GM23338 (cell line): Measurements from ENCODE around the gene ARHGEF40. TPM values are rescaled to one million over a fixed set of nuclear protein-coding genes. Genes with fewer than 3 reads are reported as not detected.

Experiments
- ATAC-seq: fragments of 200-7000 bp; cut with Tn5 transposase; 3 replicates; pipeline ENCODE4 v1.9.1; 2020
- DNase-seq: peaks from one replicate; pipeline ENCODE4 v3.0.0-alpha.2; 2015; ENCODE audit warnings: low spot score
- H2AFZ ChIP-seq: fragments of 200-600 bp; sonication (generic); 2 replicates; pipeline ENCODE4 v1.8.0; 2016; ENCODE audit warnings: antibody characterized with exemption, mild to moderate bottlenecking, moderate library complexity
- H3F3A ChIP-seq: fragments of 200-600 bp; sonication (generic); replicated peaks from 2 replicates; pipeline ENCODE4 v1.8.0; 2017; ENCODE audit warnings: antibody characterized with exemption, mixed run types, low read depth
- H3K27ac ChIP-seq: fragments of 200-600 bp; sonication (generic); 2 replicates; pipeline ENCODE4 v1.6.1; 2016; ENCODE audit warnings: low read depth
- H3K27me3 ChIP-seq: fragments of 200-600 bp; sonication (generic); 2 replicates; pipeline ENCODE4 v1.8.0; 2016; ENCODE audit warnings: mild to moderate bottlenecking, mixed run types, moderate library complexity; ENCODE audit not compliant: insufficient read depth
- H3K36me3 ChIP-seq: fragments of 200-600 bp; sonication (generic); 2 replicates; pipeline ENCODE4 v1.8.0; 2016; ENCODE audit warnings: mild to moderate bottlenecking; ENCODE audit not compliant: insufficient read depth
- H3K4me1 ChIP-seq: fragments of 200-600 bp; sonication (generic); 2 replicates; pipeline ENCODE4 v1.8.0; 2016; ENCODE audit warnings: mild to moderate bottlenecking, moderate library complexity; ENCODE audit not compliant: insufficient read depth
- H3K4me2 ChIP-seq: fragments of 200-600 bp; sonication (generic); 2 replicates; pipeline ENCODE4 v1.7.1; 2017; ENCODE audit warnings: mixed run types
- H3K4me3 ChIP-seq: fragments of 200-600 bp; sonication (generic); 2 replicates; pipeline ENCODE4 v1.6.1; 2016; ENCODE audit warnings: mixed run types
- H3K79me2 ChIP-seq: fragments of 200-600 bp; sonication (generic); replicated peaks from 2 replicates; pipeline ENCODE4 v1.8.0; 2017; ENCODE audit warnings: mild to moderate bottlenecking; ENCODE audit not compliant: insufficient read depth
- H3K9me2 ChIP-seq: fragments of 200-600 bp; sonication (generic); 2 replicates; pipeline ENCODE4 v1.8.0; 2017; ENCODE audit not compliant: insufficient read depth
- H4K20me1 ChIP-seq: fragments of 200-600 bp; sonication (generic); replicated peaks from 2 replicates; pipeline ENCODE4 v1.8.0; 2017; ENCODE audit warnings: mild to moderate bottlenecking; ENCODE audit not compliant: insufficient read depth
- H3K27ac Mint-ChIP-seq: 2 replicates; pipeline ENCODE4 v1.8.0; 2020; ENCODE audit warnings: inconsistent platforms, mild to moderate bottlenecking, moderate library complexity, mixed read lengths
- H3K27me3 Mint-ChIP-seq: 3 replicates; pipeline ENCODE4 v1.8.0; 2022; ENCODE audit warnings: low read depth, mild to moderate bottlenecking, moderate library complexity, mixed read lengths, inconsistent platforms; ENCODE audit not compliant: insufficient read depth, poor library complexity
- H3K36me3 Mint-ChIP-seq: 3 replicates; pipeline ENCODE4 v1.8.0; 2021; ENCODE audit warnings: low read depth, mild to moderate bottlenecking, inconsistent platforms, moderate library complexity, mixed read lengths
- H3K4me1 Mint-ChIP-seq: 3 replicates; pipeline ENCODE4 v1.8.0; 2020; ENCODE audit warnings: mild to moderate bottlenecking, inconsistent platforms, mixed read lengths
- H3K4me3 Mint-ChIP-seq: 3 replicates; pipeline ENCODE4 v1.8.0; 2021; ENCODE audit warnings: moderate library complexity, mild to moderate bottlenecking, inconsistent platforms, mixed read lengths
- H3K9me3 Mint-ChIP-seq: 3 replicates; pipeline ENCODE4 v1.8.0; 2020; ENCODE audit warnings: moderate library complexity, mild to moderate bottlenecking, inconsistent platforms, mixed read lengths
- CREB1 ChIP-seq: fragments of 250-450 bp; sonication (Bioruptor Pico); IDR thresholded peaks from 2 replicates; pipeline ENCODE4 v1.5.0; 2020; ENCODE audit warnings: low read depth, mild to moderate bottlenecking, moderate library complexity
- EZH2 ChIP-seq: fragments of 200-600 bp; sonication (generic); IDR thresholded peaks from one replicate; pipeline ENCODE4 v1.8.0; 2017; ENCODE audit warnings: antibody characterized with exemption, mild to moderate bottlenecking, low read depth; ENCODE audit not compliant: unreplicated experiment
- EZH2phosphoT487 ChIP-seq: fragments of 200-600 bp; sonication (generic); IDR thresholded peaks from one replicate; pipeline ENCODE4 v1.8.1; 2018; ENCODE audit warnings: antibody characterized with exemption; ENCODE audit not compliant: unreplicated experiment
- JUNB ChIP-seq: IDR thresholded peaks from one replicate; pipeline ENCODE4 v1.6.1; 2016; ENCODE audit warnings: antibody characterized with exemption; ENCODE audit not compliant: unreplicated experiment
- STAT1 ChIP-seq: IDR thresholded peaks from one replicate; pipeline ENCODE4 v1.6.1; 2016; ENCODE audit warnings: antibody characterized with exemption; ENCODE audit not compliant: unreplicated experiment
- ZNF114 ChIP-seq: fragments of 250-450 bp; sonication (Bioruptor Pico); IDR thresholded peaks from 2 replicates; pipeline ENCODE4 v1.5.0; 2020; ENCODE audit warnings: mild to moderate bottlenecking, moderate library complexity
- polyA plus RNA-seq: library from polyadenylated mRNA; unstranded; fragments of >200 nt; fragmentation: Nextera tagmentation; extraction: Ambion mirVana; gene quantifications from 2 replicates; pipeline ENCODE4 v1.2.1, GENCODE V29; 2016
- total RNA-seq: library from RNA; depleted of rRNA; stranded (reverse); fragments of >200 nt; shearing (Covaris generic); gene quantifications from 2 replicates; pipeline ENCODE4 v1.2.3, GENCODE V29; 2014
- TF ChIP-seq, protein P1 (sequence below), 2 experiments: fragments of 200-600 bp in 1 of 2; sonication (generic) in 1 of 2; conservative IDR thresholded peaks; 2 replicates each; pipeline versions ENCODE4 v1.5.1 to v1.6.1; 2016 to 2017; ENCODE audit warnings: antibody characterized with exemption in 2 of 2, low read depth in 2 of 2, mild to moderate bottlenecking in 2 of 2, moderate library complexity in 1 of 2
- TF ChIP-seq, protein P2 (sequence below): IDR thresholded peaks from 2 replicates; pipeline ENCODE4 v1.6.1; 2016; ENCODE audit warnings: antibody characterized with exemption
- TF ChIP-seq, protein P3 (sequence below): IDR thresholded peaks from one replicate; pipeline ENCODE4 v1.6.1; 2018; ENCODE audit warnings: antibody characterized with exemption; ENCODE audit not compliant: unreplicated experiment

Gene ARHGEF40
- total and polyA plus RNA-seq, 2 experiments from 2014 or later: 17.7 to 44.6 TPM

GRCh38 chr14:21057803-21058675 lies 12.1 kb upstream of the ARHGEF40 start, which contains the start of gene RNASE8:
Gene RNASE8, plus strand, starts transcription at chr14:21057822. Its CDS starts 71 bp downstream, at chr14:21057893.
- Mint-ChIP-seq H3K27ac (no peak within 1 kb of the TSS), H3K27me3 (peaks cover 7% of the 10 kb centered on the region), H3K36me3 (no peaks in the 10 kb centered on the region), H3K4me3 (no peak within 1 kb of the TSS), H3K9me3 (no peaks in the 10 kb centered on the region), H3K4me1 (peaks cover 12% of the 10 kb centered on the region; the same call in 2 of the 3 replicates)
- Histone ChIP-seq H3K4me3 (no peak within 1 kb of the TSS), H2AFZ (no peak within 1 kb of the TSS), H3K36me3 (no peaks in the 10 kb centered on the region), H3F3A (no peaks in the 10 kb centered on the region), H3K27me3 (no peaks in the 10 kb centered on the region), H3K4me1 (peaks cover 6% of the 10 kb centered on the region; the same call in 1 of the 2 replicates), H3K79me2 (no peaks in the 10 kb centered on the region), H3K9me2 (no peaks in the 10 kb centered on the region), H3K27ac (no peak within 1 kb of the TSS), H3K4me2 (no peak within 1 kb of the TSS), H4K20me1 (no peaks in the 10 kb centered on the region)
- TF ChIP-seq, protein P1, sequence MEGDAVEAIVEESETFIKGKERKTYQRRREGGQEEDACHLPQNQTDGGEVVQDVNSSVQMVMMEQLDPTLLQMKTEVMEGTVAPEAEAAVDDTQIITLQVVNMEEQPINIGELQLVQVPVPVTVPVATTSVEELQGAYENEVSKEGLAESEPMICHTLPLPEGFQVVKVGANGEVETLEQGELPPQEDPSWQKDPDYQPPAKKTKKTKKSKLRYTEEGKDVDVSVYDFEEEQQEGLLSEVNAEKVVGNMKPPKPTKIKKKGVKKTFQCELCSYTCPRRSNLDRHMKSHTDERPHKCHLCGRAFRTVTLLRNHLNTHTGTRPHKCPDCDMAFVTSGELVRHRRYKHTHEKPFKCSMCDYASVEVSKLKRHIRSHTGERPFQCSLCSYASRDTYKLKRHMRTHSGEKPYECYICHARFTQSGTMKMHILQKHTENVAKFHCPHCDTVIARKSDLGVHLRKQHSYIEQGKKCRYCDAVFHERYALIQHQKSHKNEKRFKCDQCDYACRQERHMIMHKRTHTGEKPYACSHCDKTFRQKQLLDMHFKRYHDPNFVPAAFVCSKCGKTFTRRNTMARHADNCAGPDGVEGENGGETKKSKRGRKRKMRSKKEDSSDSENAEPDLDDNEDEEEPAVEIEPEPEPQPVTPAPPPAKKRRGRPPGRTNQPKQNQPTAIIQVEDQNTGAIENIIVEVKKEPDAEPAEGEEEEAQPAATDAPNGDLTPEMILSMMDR (conservative IDR thresholded peaks at IDR 0.05; ENCODE audit: low read depth in 2 of 2): peak in 1 of 2 experiments; percentile 15; a peak in 1 of 4 replicates
- TF ChIP-seq JUNB: no peak
- TF ChIP-seq, protein P2, sequence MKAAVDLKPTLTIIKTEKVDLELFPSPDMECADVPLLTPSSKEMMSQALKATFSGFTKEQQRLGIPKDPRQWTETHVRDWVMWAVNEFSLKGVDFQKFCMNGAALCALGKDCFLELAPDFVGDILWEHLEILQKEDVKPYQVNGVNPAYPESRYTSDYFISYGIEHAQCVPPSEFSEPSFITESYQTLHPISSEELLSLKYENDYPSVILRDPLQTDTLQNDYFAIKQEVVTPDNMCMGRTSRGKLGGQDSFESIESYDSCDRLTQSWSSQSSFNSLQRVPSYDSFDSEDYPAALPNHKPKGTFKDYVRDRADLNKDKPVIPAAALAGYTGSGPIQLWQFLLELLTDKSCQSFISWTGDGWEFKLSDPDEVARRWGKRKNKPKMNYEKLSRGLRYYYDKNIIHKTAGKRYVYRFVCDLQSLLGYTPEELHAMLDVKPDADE: no peak
- no peak for DNase-seq
- ATAC-seq: no peak

GRCh38 chr14:21058903-21059302 lies 11.2 kb upstream of the ARHGEF40 start:
- Mint-ChIP-seq H3K27me3 (peaks cover 5% of the 10 kb centered on the region), H3K9me3 (no peaks in the 10 kb centered on the region), H3K4me1 (peaks cover 17% of the 10 kb centered on the region; the same call in 2 of the 3 replicates), H3K4me3 (no peak overlapping the region), H3K36me3 (no peaks in the 10 kb centered on the region), H3K27ac (no peak overlapping the region)
- no peaks in the 10 kb centered on the region for H4K20me1 ChIP-seq
- H3K4me3 ChIP-seq: no peak overlapping the region
- H3K36me3 ChIP-seq: no peaks in the 10 kb centered on the region
- H2AFZ ChIP-seq: no peak overlapping the region
- ATAC-seq (peak; percentile 25), DNase-seq (no peak)
- no peaks in the 10 kb centered on the region for H3F3A ChIP-seq
- no peaks in the 10 kb centered on the region for H3K79me2 ChIP-seq
- H3K4me1 ChIP-seq: peaks cover 6% of the 10 kb centered on the region; the same call in 1 of the 2 replicates
- no peaks in the 10 kb centered on the region for H3K27me3 ChIP-seq
- H3K4me2 ChIP-seq: no peak overlapping the region
- H3K27ac ChIP-seq: no peak overlapping the region
- H3K9me2 ChIP-seq: no peaks in the 10 kb centered on the region
- TF ChIP-seq EZH2: no peak
- TF ChIP-seq STAT1: no peak
- TF ChIP-seq, protein P1 (conservative IDR thresholded peaks at IDR 0.05; ENCODE audit: low read depth in 2 of 2): no peak
- TF ChIP-seq ZNF114: no peak
- TF ChIP-seq EZH2phosphoT487: no peak
- TF ChIP-seq, protein P2: no peak
- TF ChIP-seq CREB1 (CRISPR knock-in tag): no peak
- TF ChIP-seq, protein P3, sequence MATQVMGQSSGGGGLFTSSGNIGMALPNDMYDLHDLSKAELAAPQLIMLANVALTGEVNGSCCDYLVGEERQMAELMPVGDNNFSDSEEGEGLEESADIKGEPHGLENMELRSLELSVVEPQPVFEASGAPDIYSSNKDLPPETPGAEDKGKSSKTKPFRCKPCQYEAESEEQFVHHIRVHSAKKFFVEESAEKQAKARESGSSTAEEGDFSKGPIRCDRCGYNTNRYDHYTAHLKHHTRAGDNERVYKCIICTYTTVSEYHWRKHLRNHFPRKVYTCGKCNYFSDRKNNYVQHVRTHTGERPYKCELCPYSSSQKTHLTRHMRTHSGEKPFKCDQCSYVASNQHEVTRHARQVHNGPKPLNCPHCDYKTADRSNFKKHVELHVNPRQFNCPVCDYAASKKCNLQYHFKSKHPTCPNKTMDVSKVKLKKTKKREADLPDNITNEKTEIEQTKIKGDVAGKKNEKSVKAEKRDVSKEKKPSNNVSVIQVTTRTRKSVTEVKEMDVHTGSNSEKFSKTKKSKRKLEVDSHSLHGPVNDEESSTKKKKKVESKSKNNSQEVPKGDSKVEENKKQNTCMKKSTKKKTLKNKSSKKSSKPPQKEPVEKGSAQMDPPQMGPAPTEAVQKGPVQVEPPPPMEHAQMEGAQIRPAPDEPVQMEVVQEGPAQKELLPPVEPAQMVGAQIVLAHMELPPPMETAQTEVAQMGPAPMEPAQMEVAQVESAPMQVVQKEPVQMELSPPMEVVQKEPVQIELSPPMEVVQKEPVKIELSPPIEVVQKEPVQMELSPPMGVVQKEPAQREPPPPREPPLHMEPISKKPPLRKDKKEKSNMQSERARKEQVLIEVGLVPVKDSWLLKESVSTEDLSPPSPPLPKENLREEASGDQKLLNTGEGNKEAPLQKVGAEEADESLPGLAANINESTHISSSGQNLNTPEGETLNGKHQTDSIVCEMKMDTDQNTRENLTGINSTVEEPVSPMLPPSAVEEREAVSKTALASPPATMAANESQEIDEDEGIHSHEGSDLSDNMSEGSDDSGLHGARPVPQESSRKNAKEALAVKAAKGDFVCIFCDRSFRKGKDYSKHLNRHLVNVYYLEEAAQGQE: no peak
